Activated T-cell treated with anti-CD3 and anti-CD28 coated beads, Interleukin-2, amount 50 U/mL, for 48 hours (primary cell): Measurements from ENCODE around the gene BPGM.
"Not testable (repeated sequence)": the region's sequence is repeated elsewhere in the genome, so short reads cannot be mapped to it uniquely, and the experiment has no call there.

Experiments
- DNase-seq, 2 experiments: peaks; one replicate each; pipeline ENCODE4 v3.0.0-alpha.2; 2020

Gene BPGM

DNA sequence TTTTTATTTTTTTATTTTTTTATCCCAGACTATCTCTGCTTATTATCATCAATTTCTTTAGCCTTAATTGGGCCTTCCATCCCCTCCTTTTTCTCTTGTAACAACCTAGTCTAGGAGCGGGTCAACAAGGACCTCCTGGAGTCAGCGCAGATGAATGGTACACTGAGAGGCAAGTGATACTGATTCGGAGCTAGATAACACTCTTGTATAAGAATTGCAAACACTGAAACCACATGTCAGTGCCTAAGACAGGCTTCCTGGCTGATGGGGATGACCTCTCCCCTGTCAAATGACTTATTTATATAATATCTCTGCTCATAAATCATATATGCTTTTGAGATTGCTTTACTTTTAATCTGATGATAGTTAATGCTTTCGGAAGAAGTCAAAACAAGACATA is 22.7 kb downstream of the BPGM start:
- no peak for DNase-seq

DNA sequence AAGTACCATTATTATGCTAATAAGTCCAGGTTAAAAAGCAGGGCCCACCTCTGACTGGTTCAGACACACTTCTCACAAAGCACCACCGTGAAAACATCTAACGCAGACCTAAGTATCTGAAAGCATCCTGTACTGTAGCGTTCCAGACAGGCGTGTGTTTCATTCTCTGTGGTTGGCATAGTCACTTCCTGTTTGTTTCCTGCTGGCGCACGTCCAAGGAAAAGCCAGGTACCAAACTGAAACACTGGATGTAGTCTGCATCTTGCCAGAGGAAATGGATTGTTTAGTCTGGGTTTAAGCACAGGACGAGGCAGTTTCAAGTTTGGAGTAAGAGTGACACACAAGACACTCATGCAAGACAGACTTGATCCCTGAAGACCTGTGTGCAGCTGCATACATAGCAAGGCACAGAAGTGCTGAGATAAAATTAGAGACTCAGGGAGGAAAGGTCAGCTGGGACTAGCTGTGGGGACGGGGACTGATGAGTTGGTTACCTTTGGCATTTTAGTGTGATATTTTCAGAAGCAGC is 23.3 kb downstream of the BPGM start:
- DNase-seq: peak; percentile 76 to 78

- no peak for DNase-seq
Measured at GRCh38 chr7:134671609-134672008, 25.0 kb downstream of the BPGM start.

DNA sequence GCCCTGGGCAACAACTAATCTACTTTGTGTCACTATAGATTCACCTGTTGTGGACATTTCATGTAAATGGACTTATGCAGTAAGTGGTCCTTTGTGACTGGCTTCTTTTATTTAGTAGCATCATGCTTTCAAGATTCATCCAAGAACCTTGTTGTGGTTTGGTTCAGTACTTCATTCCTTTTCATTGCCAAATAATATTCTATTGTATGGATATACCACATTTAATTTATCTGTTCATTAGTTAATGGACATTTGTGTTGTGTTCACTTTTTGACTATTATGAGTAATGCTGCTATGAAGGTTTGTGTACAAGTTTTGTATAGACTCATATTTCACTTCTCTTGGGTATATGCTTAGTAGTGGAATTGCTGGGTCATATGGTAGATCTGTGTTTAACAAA is 27.8 kb downstream of the BPGM start:
- DNase-seq: no peak

- no peak for DNase-seq
Measured at GRCh38 chr7:134676743-134677142, 30.1 kb downstream of the BPGM start.

- no peak for DNase-seq
Measured at GRCh38 chr7:134678115-134678514, 31.5 kb downstream of the BPGM start.

GRCh38 chr7:134679006-134679405 is 32.4 kb downstream of the BPGM start:
- no peak for DNase-seq

- DNase-seq: no peak
Measured at GRCh38 chr7:134684165-134684564, 37.5 kb downstream of the BPGM start.

DNA sequence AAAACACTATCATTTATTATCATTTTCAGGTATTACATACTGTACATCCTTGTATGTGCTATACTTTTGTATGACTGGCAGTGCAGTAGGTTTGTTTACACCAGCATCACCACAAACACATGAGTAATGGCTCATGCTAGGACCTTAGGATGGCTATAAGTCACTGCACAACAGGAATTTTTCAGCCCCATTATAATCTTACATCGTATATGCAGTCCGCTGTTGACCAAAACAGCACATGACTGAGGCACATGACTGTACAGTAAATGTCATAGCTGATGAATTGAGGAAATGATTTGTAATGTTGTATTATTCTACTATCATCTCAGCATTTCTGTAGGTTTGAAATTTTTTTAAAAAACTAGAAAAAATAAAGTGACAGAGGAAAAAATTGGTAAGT is 38.6 kb downstream of the BPGM start:
- no peak for DNase-seq

- no peak for DNase-seq
Measured at GRCh38 chr7:134686786-134687185, 40.1 kb downstream of the BPGM start.

DNA sequence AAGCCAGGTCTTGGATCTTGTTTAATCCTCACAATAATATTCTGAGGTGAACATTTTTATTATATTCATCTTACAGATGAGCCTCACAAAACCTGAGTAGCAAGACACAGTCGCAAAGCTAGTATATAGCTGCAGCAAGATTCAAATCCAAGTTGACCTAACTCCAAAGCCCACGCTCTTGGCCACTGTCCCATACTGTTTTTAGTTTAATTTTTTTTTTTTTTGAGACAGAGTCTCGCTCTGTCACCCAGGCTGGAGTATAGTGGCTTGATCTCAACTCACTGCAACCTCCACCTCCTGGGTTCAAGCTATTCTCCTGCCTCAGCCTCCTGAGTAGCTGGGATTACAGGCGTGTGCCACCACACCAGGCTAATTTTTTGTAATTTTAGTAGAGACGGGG is 42.9 kb downstream of the BPGM start:
- DNase-seq: not testable (repeated sequence)

DNA sequence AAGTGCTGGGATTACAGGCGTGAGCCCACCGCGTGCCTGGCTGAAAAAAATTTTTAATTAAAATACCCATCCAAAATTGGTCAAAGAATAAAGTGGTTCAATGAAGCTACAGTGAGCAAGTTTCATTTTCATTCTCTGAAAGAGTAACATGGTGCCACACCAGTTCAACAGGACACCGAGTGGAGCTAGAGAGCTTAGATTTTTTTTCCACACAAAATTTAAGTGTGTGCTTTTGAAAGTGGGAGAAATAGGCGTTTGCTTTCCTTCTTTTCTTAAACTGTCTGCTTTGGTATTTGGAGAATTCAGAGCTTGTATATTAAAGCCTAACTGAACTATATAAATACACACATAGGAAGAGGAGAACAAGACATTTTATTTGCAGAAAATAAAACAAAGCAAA is 43.4 kb downstream of the BPGM start:
- DNase-seq: no peak

GRCh38 chr7:134690614-134691504 is 44.2 kb downstream of the BPGM start:
- DNase-seq: no peak

- DNase-seq: no peak
Measured at GRCh38 chr7:134691546-134692343, 45.1 kb downstream of the BPGM start.

DNA sequence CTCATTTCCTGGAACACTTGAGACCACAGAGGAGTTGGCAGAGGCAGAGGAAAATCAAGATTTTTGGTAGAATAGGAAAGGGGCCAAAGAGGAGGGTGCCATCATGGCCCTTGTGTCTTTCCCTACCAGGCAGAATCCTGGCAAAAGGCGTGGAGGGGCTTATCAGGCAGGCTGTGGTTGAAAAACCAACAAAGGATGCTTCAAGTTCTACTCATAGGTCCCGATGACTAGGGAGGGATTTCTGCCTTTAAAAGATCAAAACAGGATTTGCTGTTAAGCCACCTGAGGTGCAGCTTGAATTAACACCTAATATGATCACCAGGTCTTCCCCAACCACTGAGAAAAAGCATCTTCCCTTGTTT is 45.7 kb downstream of the BPGM start:
- DNase-seq: no peak

DNA sequence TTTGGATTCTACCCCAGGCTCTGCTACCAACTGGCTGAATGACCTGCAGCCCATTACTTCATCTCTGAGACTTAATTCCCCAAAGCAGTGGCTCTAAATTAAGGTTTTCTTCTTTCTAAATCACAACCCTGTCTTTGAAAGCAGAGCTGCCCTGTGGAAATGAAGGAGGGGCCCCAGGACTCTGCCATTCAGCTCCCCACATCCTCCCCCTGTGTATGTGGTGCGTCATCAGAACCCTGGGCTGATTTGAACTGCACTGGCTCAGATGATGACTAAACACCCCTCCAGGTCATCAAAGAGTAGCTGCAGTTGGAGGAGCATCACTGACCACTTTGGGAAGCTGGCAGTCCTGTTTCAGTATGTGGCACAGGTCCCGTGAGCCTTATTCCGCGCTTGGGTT is 46.6 kb downstream of the BPGM start:
- peak; percentile 35 to 48 for DNase-seq

GRCh38 chr7:134694299-134694698 is 47.6 kb downstream of the BPGM start:
- DNase-seq: no peak

DNA sequence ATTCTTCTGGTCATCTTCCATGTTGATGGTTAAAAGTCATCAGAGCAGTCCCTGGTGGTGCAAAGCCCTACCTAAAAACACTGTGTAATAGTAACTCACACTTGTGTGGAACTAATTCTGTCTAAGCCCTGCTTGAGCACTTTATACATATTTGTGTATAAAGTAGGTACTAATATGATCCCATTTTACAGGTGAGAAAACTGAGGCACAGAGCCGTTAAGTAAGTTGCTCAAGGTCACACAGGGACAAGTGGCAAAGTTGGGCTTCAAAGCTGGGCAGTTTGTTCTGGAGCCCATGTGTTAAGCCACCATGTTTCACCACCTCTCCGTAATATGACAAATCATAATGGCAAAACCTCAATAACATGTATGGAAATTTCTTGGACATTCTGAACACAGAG is 48.1 kb downstream of the BPGM start:
- no peak for DNase-seq

GRCh38 chr7:134695321-134695860 is 48.7 kb downstream of the BPGM start:
- no peak for DNase-seq

DNA sequence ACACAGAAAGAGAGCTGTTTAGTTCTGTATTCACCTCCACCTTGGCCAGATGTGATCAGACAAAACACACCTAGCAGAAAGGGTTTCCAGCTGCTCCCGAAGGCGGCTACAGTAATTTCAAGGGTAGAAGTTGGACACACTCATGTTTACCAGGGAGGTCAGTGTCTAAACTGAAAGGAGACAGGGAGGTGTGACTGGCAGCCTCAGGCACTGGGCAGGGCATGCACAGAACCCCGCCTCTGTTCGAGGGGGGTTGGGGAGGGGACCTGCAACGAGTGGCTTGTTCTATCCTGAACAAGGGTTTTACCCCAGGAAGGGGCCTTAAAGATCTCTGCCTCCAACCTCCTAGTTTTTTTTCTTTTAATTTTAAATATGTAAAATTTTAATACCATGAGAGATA is 49.6 kb downstream of the BPGM start:
- no peak for DNase-seq

DNA sequence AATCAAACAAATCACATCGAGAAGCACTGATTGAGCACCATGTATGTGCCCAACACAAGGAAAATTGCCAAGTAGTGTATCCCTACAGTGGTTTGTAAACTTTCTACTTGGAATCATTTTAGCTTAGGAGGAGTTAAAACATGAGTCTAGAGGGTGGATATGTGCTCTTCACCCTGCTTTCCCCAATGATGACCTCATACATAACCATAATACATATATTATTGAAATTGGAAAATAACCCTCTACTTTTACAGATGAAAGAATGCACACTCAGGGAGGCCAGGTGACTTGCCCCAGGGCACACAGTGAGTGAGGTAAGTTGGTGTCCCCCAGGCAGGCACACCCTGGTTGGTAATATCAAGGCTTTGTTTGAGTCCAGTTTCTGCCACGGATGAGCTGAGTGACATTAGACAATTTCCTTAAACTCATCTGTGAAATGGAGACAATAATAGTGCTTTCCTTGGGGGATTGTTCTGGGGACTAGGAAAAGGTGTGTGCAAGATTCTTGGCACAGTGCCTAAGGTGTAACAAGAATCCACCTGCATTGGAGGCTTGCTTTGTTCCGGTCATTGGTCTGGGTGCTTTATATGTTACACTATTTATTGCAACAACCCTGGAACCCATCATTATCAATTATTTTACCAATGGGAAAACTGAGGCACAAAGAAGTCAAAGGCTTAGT is 50.7 kb downstream of the BPGM start:
- no peak for DNase-seq

- no peak for DNase-seq
Measured at GRCh38 chr7:134698481-134698880, 51.8 kb downstream of the BPGM start.
